ENCODE data around the gene CDH24. TPM values are rescaled to one million over a fixed set of nuclear protein-coding genes. Genes with fewer than 3 reads are reported as not detected.
A peak's percentile ranks its signal among the peaks of the same experiment; 100 is the strongest.

CDH24 gene
- total and polyA plus RNA-seq, 9 of the 15 experiments (the other 6 are each of a cell fraction or from before 2014, with no cell fraction given), result 0.04 to 16.2 (median 4.9) TPM

GRCh38 chr14:23093991-23094665, 36.8 kb upstream of the CDH24 start:
- Histone ChIP-seq H3K79me2 (ENCODE audit: control insufficient read depth, insufficient read depth, low read length) (peaks cover 87% of the 10 kb centered on the region), H3K9me3 (replicated peaks; ENCODE audit: control insufficient read depth, insufficient read depth, low read depth, low read length) (no peaks in the 10 kb centered on the region), H3K4me3 (peak overlapping the region; percentile 83), H3K27me3 (ENCODE audit: control insufficient read depth in 2 of 2, insufficient read depth in 2 of 2, low read length in 2 of 2) (no peaks in the 10 kb centered on the region), H3K27ac (ENCODE audit: extremely low read depth, low read depth, low read length) (peak overlapping the region; percentile 98), H3K9ac (ENCODE audit: insufficient read depth in 1 of 2, low read depth in 2 of 2, low read length in 2 of 2) (peak overlapping the region; percentile 98 to 100), H3K9me1 (ENCODE audit: control insufficient read depth, insufficient read depth, low read length) (no peaks in the 10 kb centered on the region), H3K4me1 (replicated peaks in 1 of 2; ENCODE audit: control insufficient read depth in 2 of 2, insufficient read depth in 2 of 2, low read length in 2 of 2) (peaks cover 8 to 29% of the 10 kb centered on the region in 2 experiments; a peak in 4 of 5 replicates), H2AFZ (ENCODE audit: low read depth, low read length) (peak overlapping the region; percentile 100), H3K4me2 (ENCODE audit: insufficient read depth, low read length) (peak overlapping the region; percentile 90), H4K20me1 (replicated peaks; ENCODE audit: control insufficient read depth, insufficient read depth, low read length) (peaks cover 16% of the 10 kb centered on the region), H3K36me3 (ENCODE audit: control insufficient read depth, insufficient read depth, low read length) (peaks cover 68% of the 10 kb centered on the region)
- POLR2A ChIA-PET, result interaction anchor here (0.6 to 3.0 kb wide), 29 partner anchors 8 to 1046 kb away, joined by 3 to 34 read pairs (median 4); partner anchors contain the start of genes CIROP, HOMEZ, PABPN1 and PPP1R3E
- in situ Hi-C loops (cut with MboI), result no loop called here
- FAIRE-seq (peak; percentile 6), ATAC-seq (no peak), DNase-seq (ENCODE audit: extremely low read depth in 1 of 4, low spot score in 3 of 4) (no peak)
- intact Hi-C loops (cut with micrococcal nuclease), result loop anchor here (2.0 kb wide), 1 partner anchor 15 kb away; no protein-coding TSS in a partner anchor
- no TSS peak for BruUV-seq (replicated peaks)
- CTCF ChIA-PET (ENCODE audit: low intra/inter-chr PET ratio), result interaction anchor here (1.3 kb wide), 1 partner anchor 17 kb away, joined by 5 read pairs; no protein-coding TSS in a partner anchor
- 1% methylated on average over 14 of the region's 14 CpGs for WGBS (ENCODE audit: insufficient coverage, low coverage, missing lambda C conversion rate)
- TF ChIP-seq TCF7 (IDR thresholded peaks at IDR 0.05; ENCODE audit: borderline replicate concordance), result no peak
- TF ChIP-seq EP400 (IDR thresholded peaks at IDR 0.05), result peak; percentile 44; the same call in 1 of the 2 replicates
- no peak for TF ChIP-seq PRPF4 (IDR thresholded peaks at IDR 0.05; ENCODE audit: insufficient read depth, low read depth, low read length, poor library complexity, severe bottlenecking)
- TF ChIP-seq, protein P1, sequence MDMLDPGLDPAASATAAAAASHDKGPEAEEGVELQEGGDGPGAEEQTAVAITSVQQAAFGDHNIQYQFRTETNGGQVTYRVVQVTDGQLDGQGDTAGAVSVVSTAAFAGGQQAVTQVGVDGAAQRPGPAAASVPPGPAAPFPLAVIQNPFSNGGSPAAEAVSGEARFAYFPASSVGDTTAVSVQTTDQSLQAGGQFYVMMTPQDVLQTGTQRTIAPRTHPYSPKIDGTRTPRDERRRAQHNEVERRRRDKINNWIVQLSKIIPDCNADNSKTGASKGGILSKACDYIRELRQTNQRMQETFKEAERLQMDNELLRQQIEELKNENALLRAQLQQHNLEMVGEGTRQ (CRISPR knock-in tag; IDR thresholded peaks at IDR 0.05), result no peak
- TF ChIP-seq EHMT2 (IDR thresholded peaks at IDR 0.05), result peak; percentile 57; the same call in 1 of the 2 replicates
- TF ChIP-seq, protein P2, sequence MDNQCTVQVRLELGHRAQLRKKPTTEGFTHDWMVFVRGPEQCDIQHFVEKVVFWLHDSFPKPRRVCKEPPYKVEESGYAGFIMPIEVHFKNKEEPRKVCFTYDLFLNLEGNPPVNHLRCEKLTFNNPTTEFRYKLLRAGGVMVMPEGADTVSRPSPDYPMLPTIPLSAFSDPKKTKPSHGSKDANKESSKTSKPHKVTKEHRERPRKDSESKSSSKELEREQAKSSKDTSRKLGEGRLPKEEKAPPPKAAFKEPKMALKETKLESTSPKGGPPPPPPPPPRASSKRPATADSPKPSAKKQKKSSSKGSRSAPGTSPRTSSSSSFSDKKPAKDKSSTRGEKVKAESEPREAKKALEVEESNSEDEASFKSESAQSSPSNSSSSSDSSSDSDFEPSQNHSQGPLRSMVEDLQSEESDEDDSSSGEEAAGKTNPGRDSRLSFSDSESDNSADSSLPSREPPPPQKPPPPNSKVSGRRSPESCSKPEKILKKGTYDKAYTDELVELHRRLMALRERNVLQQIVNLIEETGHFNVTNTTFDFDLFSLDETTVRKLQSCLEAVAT (IDR thresholded peaks at IDR 0.05), result peak; percentile 68 to 71; a peak in 3 of 4 replicates
- TF ChIP-seq SIN3A (IDR thresholded peaks at IDR 0.05; ENCODE audit: borderline replicate concordance in 2 of 2, control insufficient read depth in 1 of 2, low read depth in 2 of 2, low read length in 2 of 2), result 0 out of 4 replicates have a peak, but pooled peaks of 1 of the 2 experiments have one; percentile 75
- TF ChIP-seq DPF2 (IDR thresholded peaks at IDR 0.05), result peak; percentile 73
- TF ChIP-seq TRIM25 (IDR thresholded peaks at IDR 0.05; ENCODE audit: borderline replicate concordance), result peak; percentile 80; the same call in 1 of the 2 replicates
- TF ChIP-seq ZNF740 (CRISPR knock-in tag; IDR thresholded peaks at IDR 0.05), result no peak
- no peak for TF ChIP-seq ZNF740 (tag; IDR thresholded peaks at IDR 0.05)
- TF ChIP-seq, protein P3, sequence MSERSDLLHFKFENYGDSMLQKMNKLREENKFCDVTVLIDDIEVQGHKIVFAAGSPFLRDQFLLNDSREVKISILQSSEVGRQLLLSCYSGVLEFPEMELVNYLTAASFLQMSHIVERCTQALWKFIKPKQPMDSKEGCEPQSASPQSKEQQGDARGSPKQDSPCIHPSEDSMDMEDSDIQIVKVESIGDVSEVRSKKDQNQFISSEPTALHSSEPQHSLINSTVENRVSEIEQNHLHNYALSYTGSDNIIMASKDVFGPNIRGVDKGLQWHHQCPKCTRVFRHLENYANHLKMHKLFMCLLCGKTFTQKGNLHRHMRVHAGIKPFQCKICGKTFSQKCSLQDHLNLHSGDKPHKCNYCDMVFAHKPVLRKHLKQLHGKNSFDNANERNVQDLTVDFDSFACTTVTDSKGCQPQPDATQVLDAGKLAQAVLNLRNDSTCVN (CRISPR knock-in tag; IDR thresholded peaks at IDR 0.05), result peak; percentile 64; the same call in 1 of the 2 replicates
- no peak for TF ChIP-seq BRD9 (IDR thresholded peaks at IDR 0.05; ENCODE audit: low read depth, partially characterized antibody)
- no peak for TF ChIP-seq TCF3 (CRISPR knock-in tag; IDR thresholded peaks at IDR 0.05)
